ENCODE data around the gene ABI3BP. TPM values are rescaled to one million over a fixed set of nuclear protein-coding genes. Genes with fewer than 3 reads are reported as not detected.

Gene ABI3BP
- total RNA-seq, 1 experiment from 2014 or later = 0.15 TPM

DNA sequence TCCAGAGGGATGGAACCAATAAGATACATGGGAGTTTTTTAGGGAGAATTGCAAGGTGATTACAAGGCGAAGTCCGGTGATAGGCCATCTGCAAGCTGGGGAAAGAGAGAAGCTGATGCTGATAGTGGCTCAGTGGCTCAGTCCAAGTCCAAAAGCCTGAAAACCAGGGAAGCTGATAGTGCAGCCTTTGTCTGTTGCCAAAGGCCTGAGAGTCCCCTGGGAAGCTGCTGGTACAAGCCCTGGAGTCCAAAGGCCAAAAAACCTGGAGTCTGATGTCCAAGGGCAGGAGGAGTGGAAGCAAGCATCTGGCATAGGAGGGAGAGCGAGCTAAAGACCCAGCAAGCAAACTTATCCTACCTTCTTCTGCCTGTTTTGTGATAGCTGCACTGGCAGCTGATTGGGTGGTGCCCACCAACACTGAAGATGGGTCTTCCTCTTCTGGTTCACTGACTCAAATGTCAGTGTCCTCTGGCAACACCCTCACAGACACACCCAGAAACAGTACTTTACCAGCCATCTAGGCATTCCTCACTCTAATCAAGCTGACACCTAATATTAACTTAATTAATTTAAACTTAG is 267.2 kb downstream of the ABI3BP start:
- no peak for ATAC-seq

More for the DNA sequence above, 267.2 kb downstream of the ABI3BP start:
- RAD21 ChIA-PET (ENCODE audit: low non-redundant PET in 1 of 2, low total read pairs in 2 of 2, uncharacterized antibody in 2 of 2, unreplicated experiment in 2 of 2) = no interaction called here
- DNase-seq (ENCODE audit: low read depth, low spot score) = no peak
- Histone ChIP-seq H3K9me2 (ENCODE audit: insufficient read depth) (no peaks in the 10 kb centered on the region), H3K9me3 (ENCODE audit: control insufficient read depth in 1 of 2, insufficient read depth in 1 of 2, low read depth in 1 of 2, low read length in 2 of 2) (no peaks in the 10 kb centered on the region), H3K27me3 (ENCODE audit: insufficient read depth, low read length) (no peaks in the 10 kb centered on the region), H4K20me1 (ENCODE audit: insufficient read depth) (peaks cover 15% of the 10 kb centered on the region; the same call in 1 of the 2 replicates), H3K9ac (ENCODE audit: low read length) (no peak overlapping the region), H3K36me3 (ENCODE audit: control insufficient read depth in 1 of 2, insufficient read depth in 2 of 2, low read length in 2 of 2) (peaks cover 21 to 35% of the 10 kb centered on the region in 2 experiments), H3K4me2 (ENCODE audit: low read length) (no peak overlapping the region), H3K4me1 (ENCODE audit: control insufficient read depth in 1 of 2, insufficient read depth in 2 of 2, low read length in 2 of 2) (no peaks in the 10 kb centered on the region), H3K4me3 (replicated peaks in 1 of 2; ENCODE audit: low read depth in 1 of 2, low read length in 2 of 2) (no peak overlapping the region), H2AFZ (ENCODE audit: low read depth, low read length, poor library complexity, severe bottlenecking) (no peak overlapping the region), H3K79me2 (ENCODE audit: insufficient read depth, low read length) (peaks cover 98% of the 10 kb centered on the region), H3K27ac (ENCODE audit: low read depth, low read length) (no peak overlapping the region)
- CTCF ChIA-PET = interaction anchor here (0.8 to 1.6 kb wide), 3 partner anchors 14 to 263 kb away, joined by 3 read pairs; no protein-coding TSS in a partner anchor
- no TSS peak for BruUV-seq (replicated peaks)
- intact Hi-C loops (cut with micrococcal nuclease) = no loop called here
- POLR2A ChIA-PET = no interaction called here
- TF ChIP-seq ZFX (IDR thresholded peaks at IDR 0.05) (no peak), ELF1 (IDR thresholded peaks at IDR 0.05; ENCODE audit: borderline replicate concordance, low read depth) (no peak), ZNF274 (IDR thresholded peaks at IDR 0.05; ENCODE audit: low read depth, low read length) (no peak), SIN3A (IDR thresholded peaks at IDR 0.05; ENCODE audit: low read depth) (no peak), REST (IDR thresholded peaks at IDR 0.05; ENCODE audit: low read depth) (no peak), CEBPB (IDR thresholded peaks at IDR 0.05; ENCODE audit: low read depth) (no peak), RAD21 (IDR thresholded peaks at IDR 0.05; ENCODE audit: low read depth) (no peak), JUND (IDR thresholded peaks at IDR 0.05) (no peak), TCF7L2 (IDR thresholded peaks at IDR 0.05; ENCODE audit: borderline replicate concordance, extremely low read depth, insufficient read depth, insufficient read length) (no peak), YY1 (IDR thresholded peaks at IDR 0.05; ENCODE audit: extremely low read depth, insufficient replicate concordance, low read depth, low read length) (no peak), CBX3 (IDR thresholded peaks at IDR 0.05; ENCODE audit: low read depth) (no peak), ZBTB33 (IDR thresholded peaks at IDR 0.05; ENCODE audit: extremely low read depth, insufficient replicate concordance, low read length) (no peak), EGR1 (IDR thresholded peaks at IDR 0.05; ENCODE audit: low read depth) (no peak), SP1 (IDR thresholded peaks at IDR 0.05; ENCODE audit: low read depth) (no peak), EZH2phosphoT487 (IDR thresholded peaks at IDR 0.05; ENCODE audit: borderline replicate concordance) (no peak)
- TF ChIP-seq, protein P1, sequence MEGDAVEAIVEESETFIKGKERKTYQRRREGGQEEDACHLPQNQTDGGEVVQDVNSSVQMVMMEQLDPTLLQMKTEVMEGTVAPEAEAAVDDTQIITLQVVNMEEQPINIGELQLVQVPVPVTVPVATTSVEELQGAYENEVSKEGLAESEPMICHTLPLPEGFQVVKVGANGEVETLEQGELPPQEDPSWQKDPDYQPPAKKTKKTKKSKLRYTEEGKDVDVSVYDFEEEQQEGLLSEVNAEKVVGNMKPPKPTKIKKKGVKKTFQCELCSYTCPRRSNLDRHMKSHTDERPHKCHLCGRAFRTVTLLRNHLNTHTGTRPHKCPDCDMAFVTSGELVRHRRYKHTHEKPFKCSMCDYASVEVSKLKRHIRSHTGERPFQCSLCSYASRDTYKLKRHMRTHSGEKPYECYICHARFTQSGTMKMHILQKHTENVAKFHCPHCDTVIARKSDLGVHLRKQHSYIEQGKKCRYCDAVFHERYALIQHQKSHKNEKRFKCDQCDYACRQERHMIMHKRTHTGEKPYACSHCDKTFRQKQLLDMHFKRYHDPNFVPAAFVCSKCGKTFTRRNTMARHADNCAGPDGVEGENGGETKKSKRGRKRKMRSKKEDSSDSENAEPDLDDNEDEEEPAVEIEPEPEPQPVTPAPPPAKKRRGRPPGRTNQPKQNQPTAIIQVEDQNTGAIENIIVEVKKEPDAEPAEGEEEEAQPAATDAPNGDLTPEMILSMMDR (IDR thresholded peaks at IDR 0.05 in 2 of 3, conservative IDR thresholded peaks at IDR 0.05 in 1 of 3; ENCODE audit: borderline replicate concordance in 1 of 3, insufficient read depth in 1 of 3, low read depth in 2 of 3, low read length in 2 of 3) = no peak
